Measurements from ENCODE around the gene NOCT. TPM values are rescaled to one million over a fixed set of nuclear protein-coding genes. Genes with fewer than 3 reads are reported as not detected.
A peak's percentile ranks its signal among the peaks of the same experiment; 100 is the strongest.
"Not testable (repeated sequence)": the region's sequence is repeated elsewhere in the genome, so short reads cannot be mapped to it uniquely, and the experiment has no call there.

Gene NOCT
- total RNA-seq, 8 experiments from 2014 or later: 6.5 to 30.8 (median 13.5) TPM

DNA sequence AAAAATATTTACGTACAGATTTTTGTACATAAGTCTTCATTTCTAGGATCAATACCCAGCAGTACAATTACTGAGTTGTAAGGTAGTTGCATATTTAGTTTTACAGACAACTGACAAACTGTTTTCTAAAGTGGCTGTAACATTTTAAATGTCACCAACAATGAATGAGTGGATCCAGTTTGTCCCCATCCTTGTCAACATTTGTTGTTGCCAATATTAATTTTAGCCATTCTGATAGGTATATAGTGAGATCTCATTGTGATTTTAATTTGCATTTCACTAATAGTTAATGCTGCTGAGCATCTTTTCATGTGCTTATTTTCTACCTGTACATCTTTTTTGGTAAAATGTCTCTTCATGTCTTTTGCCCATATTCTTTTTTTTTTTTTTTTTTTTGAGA, 30.9 kb upstream of the NOCT start:
- WGBS, 10 experiments: 63 to 100% (median 83%) methylated on average over 1 of the region's 1 CpG; no CpG with 5 or more reads in 2 of the 10 experiments
- in situ Hi-C loops (cut with MboI; ENCODE audit: low pct_unique_long_range_greater_than_20kb in 2 of 9, low sequenced_read_pairs in 9 of 9, unreplicated experiment in 9 of 9): no loop called here
- Histone ChIP-seq H3K4me3 (no peak overlapping the region), H3K27ac (no peak overlapping the region), H3K4me1 (replicated peaks in 1 of 2) (no peaks in the 10 kb centered on the region)
- ATAC-seq (replicated peaks in 6 of 8): no peak

- no peak for ATAC-seq (replicated peaks in 6 of 8)
- H3K4me1 ChIP-seq (replicated peaks in 1 of 2): no peaks in the 10 kb centered on the region
- in situ Hi-C loops (cut with MboI; ENCODE audit: low pct_unique_long_range_greater_than_20kb in 2 of 9, low sequenced_read_pairs in 9 of 9, unreplicated experiment in 9 of 9): no loop called here
- no peak overlapping the region for H3K27ac ChIP-seq
- H3K4me3 ChIP-seq: no peak overlapping the region
- WGBS, 10 experiments: 75 to 100% (median 100%) methylated on average over 1 to 2 of the region's 2 CpGs; no CpG with 5 or more reads in 5 of the 10 experiments
These were observed 22.9 kb upstream of the NOCT start for GRCh38 chr4:138992676-138993075.

DNA sequence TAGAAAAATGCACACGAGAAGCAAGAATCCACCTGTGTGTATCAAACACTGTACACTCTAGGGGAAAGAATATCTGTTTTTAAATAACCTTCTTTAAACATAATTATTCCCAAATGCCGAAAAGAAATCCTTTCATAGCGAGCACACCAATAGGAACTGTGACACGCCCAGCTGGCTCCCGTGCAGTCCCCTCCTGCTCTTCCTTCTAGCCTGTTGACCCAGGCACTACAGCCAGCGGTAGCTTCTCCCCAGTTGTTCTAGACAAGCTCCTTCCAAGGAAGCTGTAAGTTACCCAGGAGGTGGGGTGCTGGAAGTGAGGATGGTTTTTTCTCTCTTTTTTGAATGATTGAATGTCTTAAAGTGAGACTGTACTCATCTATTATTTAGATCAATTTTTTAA, 19.5 kb upstream of the NOCT start:
- in situ Hi-C loops (cut with MboI; ENCODE audit: low pct_unique_long_range_greater_than_20kb in 2 of 9, low sequenced_read_pairs in 9 of 9, unreplicated experiment in 9 of 9): no loop called here
- ATAC-seq (replicated peaks in 6 of 8): peak in 2 of 8 experiments; percentile 71 to 76

GRCh38 chr4:138999666-139000065, 15.9 kb upstream of the NOCT start:
- no peaks in the 10 kb centered on the region for H3K4me1 ChIP-seq (replicated peaks in 1 of 2)
- in situ Hi-C loops (cut with MboI; ENCODE audit: low pct_unique_long_range_greater_than_20kb in 2 of 9, low sequenced_read_pairs in 9 of 9, unreplicated experiment in 9 of 9): no loop called here
- no peak for ATAC-seq (replicated peaks in 6 of 8)
- H3K27ac ChIP-seq: no peak overlapping the region
- 75 to 94% (median 87%) methylated on average over 2 to 6 of the region's 6 CpGs; no CpG with 5 or more reads in 5 of the 10 experiments for WGBS, 10 experiments
- no peak overlapping the region for H3K4me3 ChIP-seq

More for the DNA sequence above, 19.5 kb upstream of the NOCT start:
- no peaks in the 10 kb centered on the region for H3K4me1 ChIP-seq (replicated peaks in 1 of 2)
- 12 to 94% (median 80%) methylated on average over 1 to 6 of the region's 6 CpGs; no CpG with 5 or more reads in 1 of the 10 experiments for WGBS, 10 experiments
- no peak overlapping the region for H3K4me3 ChIP-seq
- H3K27ac ChIP-seq: no peak overlapping the region

- 70 to 100% (median 86%) methylated on average over 1 to 4 of the region's 5 CpGs; no CpG with 5 or more reads in 1 of the 10 experiments for WGBS, 10 experiments
- in situ Hi-C loops (cut with MboI; ENCODE audit: low pct_unique_long_range_greater_than_20kb in 2 of 9, low sequenced_read_pairs in 9 of 9, unreplicated experiment in 9 of 9); H3K4me3 ChIP-seq; H3K27ac ChIP-seq; ATAC-seq (replicated peaks in 6 of 8); H3K4me1 ChIP-seq (replicated peaks in 1 of 2): not testable (repeated sequence)
These were observed 15.4 kb upstream of the NOCT start for GRCh38 chr4:139000134-139000533.

DNA sequence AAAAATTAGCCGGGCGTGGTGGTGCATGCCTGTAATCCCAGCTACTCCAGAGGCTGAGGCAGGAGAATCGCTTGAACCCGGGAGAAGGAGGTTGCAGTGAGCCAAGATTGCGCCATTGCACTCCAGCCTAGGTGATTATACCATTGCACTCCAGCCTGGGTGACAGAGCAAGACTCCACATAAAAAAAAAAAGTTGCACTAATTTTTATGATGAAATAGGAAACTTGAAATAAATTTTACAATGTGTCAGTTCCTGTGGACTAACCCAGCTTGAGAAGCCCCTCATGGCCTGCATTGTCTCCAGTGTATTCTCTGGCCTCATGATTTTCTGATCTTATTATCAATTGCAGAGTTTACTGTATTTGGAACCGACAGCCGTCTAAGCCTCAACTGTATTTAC, 14.2 kb upstream of the NOCT start:
- ATAC-seq (replicated peaks in 6 of 8); H3K4me1 ChIP-seq (replicated peaks in 1 of 2); in situ Hi-C loops (cut with MboI; ENCODE audit: low pct_unique_long_range_greater_than_20kb in 2 of 9, low sequenced_read_pairs in 9 of 9, unreplicated experiment in 9 of 9); H3K27ac ChIP-seq; H3K4me3 ChIP-seq: not testable (repeated sequence)
- 69 to 100% (median 95%) methylated on average over 1 to 5 of the region's 7 CpGs; no CpG with 5 or more reads in 2 of the 10 experiments for WGBS, 10 experiments

- in situ Hi-C loops (cut with MboI; ENCODE audit: low pct_unique_long_range_greater_than_20kb in 2 of 9, low sequenced_read_pairs in 9 of 9, unreplicated experiment in 9 of 9): not testable (repeated sequence)
These were observed 11.9 kb upstream of the NOCT start for GRCh38 chr4:139003668-139004067.

DNA sequence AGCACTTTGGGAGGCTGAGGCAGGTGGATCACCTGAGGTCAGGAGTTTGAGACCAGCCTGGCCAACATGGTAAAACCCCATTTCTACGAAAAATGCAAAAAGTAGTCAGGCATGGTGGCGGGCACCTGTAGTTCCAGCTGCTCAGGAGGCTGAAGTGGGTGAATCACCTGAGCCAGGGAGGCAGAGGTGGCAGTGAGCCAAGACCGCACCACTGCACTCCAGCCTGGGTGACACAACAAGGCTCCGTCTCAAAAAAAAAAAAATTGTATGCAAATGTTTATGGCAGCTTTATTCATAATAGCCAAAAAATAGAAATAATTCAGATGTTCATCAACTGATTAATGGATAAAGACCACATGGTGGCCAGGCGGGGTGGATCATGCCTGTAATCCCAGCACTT, 9.8 kb upstream of the NOCT start:
- H3K27ac ChIP-seq: no peak overlapping the region
- WGBS, 10 experiments: 73 to 100% (median 98%) methylated on average over 1 to 3 of the region's 5 CpGs; no CpG with 5 or more reads in 2 of the 10 experiments
- H3K4me3 ChIP-seq: no peak overlapping the region
- H3K4me1 ChIP-seq (replicated peaks in 1 of 2): no peaks in the 10 kb centered on the region
- in situ Hi-C loops (cut with MboI; ENCODE audit: low pct_unique_long_range_greater_than_20kb in 2 of 9, low sequenced_read_pairs in 9 of 9, unreplicated experiment in 9 of 9): no loop called here
- ATAC-seq (replicated peaks in 6 of 8): no peak

More at GRCh38 chr4:139003668-139004067, 11.9 kb upstream of the NOCT start:
- H3K4me1 ChIP-seq (replicated peaks in 1 of 2); ATAC-seq (replicated peaks in 6 of 8); H3K4me3 ChIP-seq; H3K27ac ChIP-seq: not testable (repeated sequence)
- 50 to 92% (median 85%) methylated on average over 1 to 4 of the region's 4 CpGs for WGBS, 10 experiments

DNA sequence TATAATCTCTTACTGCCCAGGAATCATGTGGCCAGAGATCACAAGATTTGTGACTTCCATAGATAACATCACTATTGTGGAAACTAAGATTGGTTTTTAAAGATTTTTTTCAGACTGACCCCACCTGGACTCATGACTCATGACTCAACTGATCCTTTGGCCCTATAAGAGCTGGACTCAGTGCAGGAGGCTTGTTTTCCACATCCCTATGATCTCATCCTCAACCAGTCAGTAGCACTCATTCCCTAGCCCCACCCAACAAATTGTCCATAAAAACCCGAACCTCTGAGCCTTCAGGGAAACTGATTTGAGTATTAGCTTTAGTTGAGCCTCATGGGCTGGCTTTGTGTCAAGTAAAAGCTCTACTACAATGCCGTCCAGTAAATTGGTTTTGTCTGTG, 7.9 kb upstream of the NOCT start:
- WGBS, 10 experiments: 60 to 100% (median 96%) methylated on average over 1 to 2 of the region's 2 CpGs; no CpG with 5 or more reads in 2 of the 10 experiments
- Histone ChIP-seq H3K27ac (no peak overlapping the region), H3K4me1 (replicated peaks in 1 of 2) (no peaks in the 10 kb centered on the region), H3K4me3 (no peak overlapping the region)
- in situ Hi-C loops (cut with MboI; ENCODE audit: low pct_unique_long_range_greater_than_20kb in 2 of 9, low sequenced_read_pairs in 9 of 9, unreplicated experiment in 9 of 9): no loop called here
- peak in 3 of 8 experiments; percentile 32 to 53 (median 53) for ATAC-seq (replicated peaks in 6 of 8)

- in situ Hi-C loops (cut with MboI; ENCODE audit: low pct_unique_long_range_greater_than_20kb in 2 of 9, low sequenced_read_pairs in 9 of 9, unreplicated experiment in 9 of 9); H3K4me1 ChIP-seq (replicated peaks in 1 of 2); H3K27ac ChIP-seq; H3K4me3 ChIP-seq; ATAC-seq (replicated peaks in 6 of 8): not testable (repeated sequence)
- WGBS, 10 experiments: 80 to 100% (median 98%) methylated on average over 1 to 7 of the region's 7 CpGs; no CpG with 5 or more reads in 3 of the 10 experiments
These were observed 7.3 kb upstream of the NOCT start for GRCh38 chr4:139008278-139008677.

DNA sequence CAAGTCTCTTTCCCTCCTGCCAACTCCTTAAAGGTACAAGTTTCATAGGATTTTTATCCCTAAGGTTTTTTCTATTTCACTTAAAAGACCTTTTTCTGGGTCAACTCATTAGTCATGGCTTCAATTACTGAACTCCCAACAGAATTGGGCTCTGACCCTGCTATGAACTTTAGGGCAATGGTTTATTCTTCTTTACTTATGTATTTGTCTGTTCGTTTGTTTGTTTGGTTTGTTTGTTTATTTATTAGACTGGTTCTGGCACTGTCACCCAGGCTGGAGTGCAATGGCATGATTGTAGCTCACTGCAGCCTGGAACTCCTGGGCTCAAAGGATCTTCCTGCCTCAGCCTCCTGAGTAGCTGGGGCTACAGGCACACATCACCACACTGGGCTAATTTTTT, 5.9 kb upstream of the NOCT start:
- ATAC-seq (replicated peaks in 6 of 8): no peak
- H3K4me1 ChIP-seq (replicated peaks in 1 of 2): peaks cover 6 to 9% of the 10 kb centered on the region in 2 donors
- H3K4me3 ChIP-seq: no peak overlapping the region
- no peak overlapping the region for H3K27ac ChIP-seq
- 20 to 83% (median 50%) methylated on average over 1 of the region's 1 CpG; no CpG with 5 or more reads in 2 of the 10 experiments for WGBS, 10 experiments
- in situ Hi-C loops (cut with MboI; ENCODE audit: low pct_unique_long_range_greater_than_20kb in 2 of 9, low sequenced_read_pairs in 9 of 9, unreplicated experiment in 9 of 9): no loop called here

GRCh38 chr4:139011225-139011950, 4.2 kb upstream of the NOCT start:
- ATAC-seq (replicated peaks in 6 of 8): no peak
- in situ Hi-C loops (cut with MboI; ENCODE audit: low pct_unique_long_range_greater_than_20kb in 2 of 9, low sequenced_read_pairs in 9 of 9, unreplicated experiment in 9 of 9): no loop called here
- H3K4me1 ChIP-seq (replicated peaks in 1 of 2): peaks cover 11 to 14% of the 10 kb centered on the region in 2 donors
- H3K4me3 ChIP-seq: no peak overlapping the region
- H3K27ac ChIP-seq: no peak overlapping the region
- WGBS, 10 experiments: 78 to 100% (median 91%) methylated on average over 1 to 14 of the region's 16 CpGs; no CpG with 5 or more reads in 1 of the 10 experiments

- 0 to 90% (median 55%) methylated on average over 2 to 9 of the region's 9 CpGs for WGBS, 10 experiments
- in situ Hi-C loops (cut with MboI; ENCODE audit: low pct_unique_long_range_greater_than_20kb in 2 of 9, low sequenced_read_pairs in 9 of 9, unreplicated experiment in 9 of 9): no loop called here
- Histone ChIP-seq H3K27ac (peak overlapping the region; percentile 99), H3K4me3 (peak overlapping the region; percentile 60 to 80 (median 72)), H3K4me1 (replicated peaks in 1 of 2) (peaks cover 28 to 34% of the 10 kb centered on the region in 2 donors)
- ATAC-seq (replicated peaks in 6 of 8): peak in 7 of 8 experiments; percentile 1 to 22 (median 14)
These were observed 961 bp upstream of the NOCT start for GRCh38 chr4:139014371-139015268.
